ENCODE measurements around the gene PHF8. TPM values are rescaled to one million over a fixed set of nuclear protein-coding genes. Genes with fewer than 3 reads are reported as not detected.

PHF8 gene
- total RNA-seq, 1 experiment from 2014 or later, result 31.0 TPM

DNA sequence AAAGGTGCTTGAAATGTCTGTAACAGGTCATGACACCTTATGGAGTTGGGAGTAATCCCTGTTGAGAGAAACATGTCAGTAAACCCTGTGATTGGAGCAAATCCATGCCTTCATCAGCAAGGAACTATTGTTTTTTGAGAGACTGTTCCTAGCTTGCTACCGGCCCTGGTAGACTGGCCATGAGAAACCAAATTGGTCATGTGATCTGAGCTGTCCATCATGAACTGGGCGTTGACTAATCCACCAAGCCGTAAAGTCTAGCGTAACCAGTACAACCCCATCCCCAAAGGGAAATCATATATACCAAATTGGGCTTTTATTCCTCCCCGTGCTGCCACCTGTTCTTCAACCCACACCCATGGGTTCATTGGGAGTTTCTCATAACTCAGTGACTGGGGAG lies 143.7 kb downstream of the PHF8 start:
- H3K4me3 ChIP-seq (ENCODE audit: low read depth, low read length, poor library complexity, severe bottlenecking), result no peak overlapping the region
- no peaks in the 10 kb centered on the region for H3K9me3 ChIP-seq (ENCODE audit: low read depth, low read length, poor library complexity, severe bottlenecking)
- intact Hi-C loops (cut with micrococcal nuclease; ENCODE audit: unreplicated experiment), result no loop called here
- POLR2A ChIA-PET (ENCODE audit: low non-redundant PET), result no interaction called here
- no peak overlapping the region for H3K27ac ChIP-seq (ENCODE audit: low read depth, low read length, poor library complexity, severe bottlenecking)
- TF ChIP-seq EZH2 (IDR thresholded peaks at IDR 0.05; ENCODE audit: borderline replicate concordance, low read depth, low read length, poor library complexity, severe bottlenecking), result no peak
- TF ChIP-seq, protein P1, sequence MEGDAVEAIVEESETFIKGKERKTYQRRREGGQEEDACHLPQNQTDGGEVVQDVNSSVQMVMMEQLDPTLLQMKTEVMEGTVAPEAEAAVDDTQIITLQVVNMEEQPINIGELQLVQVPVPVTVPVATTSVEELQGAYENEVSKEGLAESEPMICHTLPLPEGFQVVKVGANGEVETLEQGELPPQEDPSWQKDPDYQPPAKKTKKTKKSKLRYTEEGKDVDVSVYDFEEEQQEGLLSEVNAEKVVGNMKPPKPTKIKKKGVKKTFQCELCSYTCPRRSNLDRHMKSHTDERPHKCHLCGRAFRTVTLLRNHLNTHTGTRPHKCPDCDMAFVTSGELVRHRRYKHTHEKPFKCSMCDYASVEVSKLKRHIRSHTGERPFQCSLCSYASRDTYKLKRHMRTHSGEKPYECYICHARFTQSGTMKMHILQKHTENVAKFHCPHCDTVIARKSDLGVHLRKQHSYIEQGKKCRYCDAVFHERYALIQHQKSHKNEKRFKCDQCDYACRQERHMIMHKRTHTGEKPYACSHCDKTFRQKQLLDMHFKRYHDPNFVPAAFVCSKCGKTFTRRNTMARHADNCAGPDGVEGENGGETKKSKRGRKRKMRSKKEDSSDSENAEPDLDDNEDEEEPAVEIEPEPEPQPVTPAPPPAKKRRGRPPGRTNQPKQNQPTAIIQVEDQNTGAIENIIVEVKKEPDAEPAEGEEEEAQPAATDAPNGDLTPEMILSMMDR (conservative IDR thresholded peaks at IDR 0.05; ENCODE audit: low read depth, low read length), result no peak
- no peak for DNase-seq (ENCODE audit: low spot score)
- no peaks in the 10 kb centered on the region for H3K4me1 ChIP-seq (ENCODE audit: insufficient read depth, low read length, poor library complexity, severe bottlenecking)
- no peaks in the 10 kb centered on the region for H3K27me3 ChIP-seq (replicated peaks; ENCODE audit: insufficient read depth, low read depth, low read length, poor library complexity)
- CTCF ChIA-PET, result no interaction called here
- BruUV-seq (replicated peaks), result no TSS peak
- no peaks in the 10 kb centered on the region for H3K36me3 ChIP-seq (ENCODE audit: insufficient read depth, low read length, poor library complexity, severe bottlenecking)

- Histone ChIP-seq H3K9me3 (ENCODE audit: low read depth, low read length, poor library complexity, severe bottlenecking) (no peaks in the 10 kb centered on the region), H3K27ac (ENCODE audit: low read depth, low read length, poor library complexity, severe bottlenecking) (no peak overlapping the region), H3K36me3 (ENCODE audit: insufficient read depth, low read length, poor library complexity, severe bottlenecking) (no peaks in the 10 kb centered on the region), H3K4me3 (ENCODE audit: low read depth, low read length, poor library complexity, severe bottlenecking) (no peak overlapping the region), H3K4me1 (ENCODE audit: insufficient read depth, low read length, poor library complexity, severe bottlenecking) (no peaks in the 10 kb centered on the region), H3K27me3 (replicated peaks; ENCODE audit: insufficient read depth, low read depth, low read length, poor library complexity) (no peaks in the 10 kb centered on the region)
- DNase-seq (ENCODE audit: low spot score), result no peak
- no peak for TF ChIP-seq EZH2 (IDR thresholded peaks at IDR 0.05; ENCODE audit: borderline replicate concordance, low read depth, low read length, poor library complexity, severe bottlenecking)
- TF ChIP-seq, protein P1 (conservative IDR thresholded peaks at IDR 0.05; ENCODE audit: low read depth, low read length), result no peak
- ChIA-PET CTCF (no interaction called here), POLR2A (ENCODE audit: low non-redundant PET) (no interaction called here)
- intact Hi-C loops (cut with micrococcal nuclease; ENCODE audit: unreplicated experiment), result no loop called here
- BruUV-seq (replicated peaks), result no TSS peak
Observed at GRCh38 chrX:53895270-53895669, 149.0 kb downstream of the PHF8 start.

Other genes starting within 250 kb of the PHF8 start
- gene FAM120C, start 138.8 kb upstream of the PHF8 start, total RNA-seq (2021), result 17.4 and 21.8 TPM in 2 replicates

All from A673 (cell line).